ENCODE measurements around the gene ZNF684.

Gene ZNF684

DNA sequence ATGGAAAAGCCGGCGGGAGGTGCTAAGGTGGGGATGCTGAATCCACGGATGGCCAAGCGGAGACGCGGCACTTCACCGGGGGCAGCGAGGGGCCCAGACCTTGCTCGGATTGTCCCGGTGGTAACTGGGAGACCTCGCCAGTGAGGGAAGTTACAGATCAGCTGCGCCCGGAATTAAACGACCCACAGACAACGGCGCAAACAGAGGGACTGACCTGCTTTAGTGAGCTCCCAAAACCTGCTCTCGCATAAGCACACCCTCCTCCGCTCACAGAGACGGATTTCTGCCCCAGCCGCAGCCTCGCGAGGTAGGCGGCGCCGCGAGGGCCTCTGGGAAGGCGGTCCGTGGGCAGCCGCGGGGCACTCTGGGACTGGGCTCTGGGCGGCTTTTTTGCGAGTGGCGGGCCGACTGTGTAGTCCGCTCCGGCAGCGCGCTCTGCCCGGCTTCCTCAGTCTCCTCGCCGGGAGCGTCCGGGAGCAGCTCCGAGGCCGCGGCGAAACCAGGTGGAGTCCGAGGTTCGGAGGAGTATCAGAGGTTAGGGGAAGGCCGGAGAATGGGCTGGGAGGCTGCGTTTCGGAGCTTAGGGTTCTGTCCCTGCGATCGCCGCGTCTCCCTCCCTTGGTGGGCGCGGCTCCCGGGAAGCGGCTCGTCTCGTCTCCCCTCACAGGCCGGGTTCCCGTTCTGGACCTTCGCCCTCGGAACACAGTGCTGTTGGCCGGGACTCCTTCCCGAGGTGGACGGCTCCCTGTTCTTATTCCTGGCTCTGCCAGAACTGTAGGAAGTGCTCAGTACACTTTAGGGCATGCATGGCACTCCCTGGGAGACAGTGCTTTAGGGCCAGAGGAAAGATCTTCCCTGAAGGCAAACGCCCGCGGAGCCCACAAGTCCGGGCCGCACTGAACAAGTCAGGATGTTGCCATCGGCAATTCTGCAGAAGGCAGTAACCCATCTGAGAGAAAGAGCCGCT, 22.8 kb upstream of the ZNF684 start, which contains the start of gene EXO5:
Gene EXO5 (plus strand): TSS at position 393 of the 967 bp plus-strand sequence. CDS start 5,778 bp downstream, outside the sequence.
- TF ChIP-seq, protein P1, sequence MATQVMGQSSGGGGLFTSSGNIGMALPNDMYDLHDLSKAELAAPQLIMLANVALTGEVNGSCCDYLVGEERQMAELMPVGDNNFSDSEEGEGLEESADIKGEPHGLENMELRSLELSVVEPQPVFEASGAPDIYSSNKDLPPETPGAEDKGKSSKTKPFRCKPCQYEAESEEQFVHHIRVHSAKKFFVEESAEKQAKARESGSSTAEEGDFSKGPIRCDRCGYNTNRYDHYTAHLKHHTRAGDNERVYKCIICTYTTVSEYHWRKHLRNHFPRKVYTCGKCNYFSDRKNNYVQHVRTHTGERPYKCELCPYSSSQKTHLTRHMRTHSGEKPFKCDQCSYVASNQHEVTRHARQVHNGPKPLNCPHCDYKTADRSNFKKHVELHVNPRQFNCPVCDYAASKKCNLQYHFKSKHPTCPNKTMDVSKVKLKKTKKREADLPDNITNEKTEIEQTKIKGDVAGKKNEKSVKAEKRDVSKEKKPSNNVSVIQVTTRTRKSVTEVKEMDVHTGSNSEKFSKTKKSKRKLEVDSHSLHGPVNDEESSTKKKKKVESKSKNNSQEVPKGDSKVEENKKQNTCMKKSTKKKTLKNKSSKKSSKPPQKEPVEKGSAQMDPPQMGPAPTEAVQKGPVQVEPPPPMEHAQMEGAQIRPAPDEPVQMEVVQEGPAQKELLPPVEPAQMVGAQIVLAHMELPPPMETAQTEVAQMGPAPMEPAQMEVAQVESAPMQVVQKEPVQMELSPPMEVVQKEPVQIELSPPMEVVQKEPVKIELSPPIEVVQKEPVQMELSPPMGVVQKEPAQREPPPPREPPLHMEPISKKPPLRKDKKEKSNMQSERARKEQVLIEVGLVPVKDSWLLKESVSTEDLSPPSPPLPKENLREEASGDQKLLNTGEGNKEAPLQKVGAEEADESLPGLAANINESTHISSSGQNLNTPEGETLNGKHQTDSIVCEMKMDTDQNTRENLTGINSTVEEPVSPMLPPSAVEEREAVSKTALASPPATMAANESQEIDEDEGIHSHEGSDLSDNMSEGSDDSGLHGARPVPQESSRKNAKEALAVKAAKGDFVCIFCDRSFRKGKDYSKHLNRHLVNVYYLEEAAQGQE (IDR thresholded peaks at IDR 0.05; ENCODE audit: insufficient replicate concordance, low read depth), result peak; percentile 17
- TF ChIP-seq POLR2AphosphoS5 (IDR thresholded peaks at IDR 0.05; ENCODE audit: low read depth) (peak; percentile 54; the same call in 1 of the 2 replicates), SPI1 (IDR thresholded peaks at IDR 0.05; ENCODE audit: borderline replicate concordance, low read depth) (no peak), GABPA (IDR thresholded peaks at IDR 0.05; ENCODE audit: low read depth) (no peak)
- TF ChIP-seq, protein P2, sequence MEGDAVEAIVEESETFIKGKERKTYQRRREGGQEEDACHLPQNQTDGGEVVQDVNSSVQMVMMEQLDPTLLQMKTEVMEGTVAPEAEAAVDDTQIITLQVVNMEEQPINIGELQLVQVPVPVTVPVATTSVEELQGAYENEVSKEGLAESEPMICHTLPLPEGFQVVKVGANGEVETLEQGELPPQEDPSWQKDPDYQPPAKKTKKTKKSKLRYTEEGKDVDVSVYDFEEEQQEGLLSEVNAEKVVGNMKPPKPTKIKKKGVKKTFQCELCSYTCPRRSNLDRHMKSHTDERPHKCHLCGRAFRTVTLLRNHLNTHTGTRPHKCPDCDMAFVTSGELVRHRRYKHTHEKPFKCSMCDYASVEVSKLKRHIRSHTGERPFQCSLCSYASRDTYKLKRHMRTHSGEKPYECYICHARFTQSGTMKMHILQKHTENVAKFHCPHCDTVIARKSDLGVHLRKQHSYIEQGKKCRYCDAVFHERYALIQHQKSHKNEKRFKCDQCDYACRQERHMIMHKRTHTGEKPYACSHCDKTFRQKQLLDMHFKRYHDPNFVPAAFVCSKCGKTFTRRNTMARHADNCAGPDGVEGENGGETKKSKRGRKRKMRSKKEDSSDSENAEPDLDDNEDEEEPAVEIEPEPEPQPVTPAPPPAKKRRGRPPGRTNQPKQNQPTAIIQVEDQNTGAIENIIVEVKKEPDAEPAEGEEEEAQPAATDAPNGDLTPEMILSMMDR (IDR thresholded peaks at IDR 0.05; ENCODE audit: insufficient read depth, low read length), result no peak
- DNase-seq (ENCODE audit: low read depth in 1 of 2, low spot score in 1 of 2), result peak; percentile 52 to 83
- peak within 1 kb of the TSS; percentile 62 for H3K4me3 ChIP-seq (replicated peaks; ENCODE audit: insufficient read depth, low read length)
- peak within 1 kb of the TSS; percentile 68 for H3K27ac ChIP-seq (replicated peaks)
- no peaks in the 10 kb centered on the region for H3K27me3 ChIP-seq (ENCODE audit: insufficient read depth, poor library complexity, severe bottlenecking)

DNA sequence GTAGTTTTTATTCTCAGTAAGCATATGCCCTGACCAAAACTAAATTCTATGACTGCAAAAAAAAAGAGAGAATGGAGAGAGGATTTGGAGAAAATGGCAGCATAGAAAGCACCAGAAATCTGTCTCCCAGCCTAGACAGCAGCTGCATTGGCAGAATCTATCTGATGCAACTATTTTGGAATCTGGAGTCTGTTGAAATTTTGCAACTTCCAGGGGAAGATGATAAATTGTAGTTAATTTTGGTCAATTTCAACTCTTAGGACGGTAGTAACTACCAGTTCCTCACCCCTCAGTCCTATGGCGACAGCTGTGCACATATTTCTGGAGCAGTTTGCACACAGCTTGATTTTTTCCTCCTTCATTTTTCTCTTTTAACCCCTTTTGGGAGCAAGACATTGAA, 11.9 kb upstream of the ZNF684 start:
- DNase-seq (ENCODE audit: low read depth in 1 of 2, low spot score in 1 of 2), result peak; percentile 14 to 57
- H3K4me3 ChIP-seq (replicated peaks; ENCODE audit: insufficient read depth, low read length), result no peak overlapping the region
- TF ChIP-seq SPI1 (IDR thresholded peaks at IDR 0.05; ENCODE audit: borderline replicate concordance, low read depth) (no peak), GABPA (IDR thresholded peaks at IDR 0.05; ENCODE audit: low read depth) (no peak), POLR2AphosphoS5 (IDR thresholded peaks at IDR 0.05; ENCODE audit: low read depth) (no peak)
- TF ChIP-seq, protein P2 (IDR thresholded peaks at IDR 0.05; ENCODE audit: insufficient read depth, low read length), result no peak
- TF ChIP-seq, protein P1 (IDR thresholded peaks at IDR 0.05; ENCODE audit: insufficient replicate concordance, low read depth), result no peak
- no peak overlapping the region for H3K27ac ChIP-seq (replicated peaks)
- H3K27me3 ChIP-seq (ENCODE audit: insufficient read depth, poor library complexity, severe bottlenecking), result no peaks in the 10 kb centered on the region

DNA sequence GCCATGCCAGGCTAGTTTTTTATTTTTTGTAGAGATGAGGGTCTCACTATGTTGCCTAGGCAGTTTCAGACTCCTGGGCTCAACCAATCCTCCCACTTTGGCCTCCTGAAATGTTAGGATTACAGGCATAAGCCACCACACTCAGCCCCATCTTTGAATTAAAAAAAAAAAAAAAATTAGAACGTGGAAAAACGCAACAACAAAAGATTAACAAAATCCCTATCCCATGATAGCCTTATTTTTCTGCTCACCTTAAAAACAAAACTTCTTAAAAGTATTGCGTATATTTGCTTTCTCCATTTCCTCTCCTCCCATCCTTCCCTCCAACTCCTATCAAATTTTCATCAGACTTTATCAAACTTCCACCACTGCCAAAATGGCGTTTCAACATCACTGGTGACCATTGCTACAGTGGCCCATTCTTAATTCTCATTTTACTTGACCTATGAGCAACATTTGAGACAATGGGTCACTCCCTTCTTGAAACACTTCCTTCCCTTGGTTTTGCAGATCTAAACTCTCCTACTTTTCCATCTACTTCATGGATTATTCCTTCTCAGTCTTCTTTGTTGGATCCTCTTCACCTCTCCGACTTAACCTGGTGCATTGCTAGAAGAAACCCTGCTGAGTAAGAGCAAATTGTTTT, 579 bp upstream of the ZNF684 start:
- peak overlapping the region; percentile 79 for H3K27ac ChIP-seq (replicated peaks)
- no peaks in the 10 kb centered on the region for H3K27me3 ChIP-seq (ENCODE audit: insufficient read depth, poor library complexity, severe bottlenecking)
- TF ChIP-seq POLR2AphosphoS5 (IDR thresholded peaks at IDR 0.05; ENCODE audit: low read depth) (no peak), GABPA (IDR thresholded peaks at IDR 0.05; ENCODE audit: low read depth) (no peak), SPI1 (IDR thresholded peaks at IDR 0.05; ENCODE audit: borderline replicate concordance, low read depth) (no peak)
- TF ChIP-seq, protein P2 (IDR thresholded peaks at IDR 0.05; ENCODE audit: insufficient read depth, low read length), result no peak
- TF ChIP-seq, protein P1 (IDR thresholded peaks at IDR 0.05; ENCODE audit: insufficient replicate concordance, low read depth), result no peak
- DNase-seq (ENCODE audit: low read depth in 1 of 2, low spot score in 1 of 2), result no peak
- H3K4me3 ChIP-seq (replicated peaks; ENCODE audit: insufficient read depth, low read length), result peak overlapping the region; percentile 63

Measured in HL-60 (cell line).